Measurements from ENCODE around the gene NUP62CL.
"Not testable (repeated sequence)": the region's sequence is repeated elsewhere in the genome, so short reads cannot be mapped to it uniquely, and the experiment has no call there.

NUP62CL gene

GRCh38 chrX:107205770-107206696 is at the start of gene NUP62CL, which contains the start of gene DNAAF6:
TSS of gene NUP62CL (minus strand) at chrX:107206433. CDS start at chrX:107175146, 31,287 bp downstream.
TSS of gene DNAAF6 (plus strand) at chrX:107206611. CDS start at chrX:107212876, 6,265 bp downstream.
- peak; percentile 13 to 23 (median 16) for DNase-seq (ENCODE audit: low read depth in 2 of 3, low spot score in 2 of 3)

GRCh38 chrX:107228486-107228819 is 22.2 kb upstream of the NUP62CL start:
- no peak for DNase-seq (ENCODE audit: low read depth in 2 of 3, low spot score in 2 of 3)

GRCh38 chrX:107227780-107228485 is 21.7 kb upstream of the NUP62CL start:
- DNase-seq (ENCODE audit: low read depth in 2 of 3, low spot score in 2 of 3) = no peak

- DNase-seq (ENCODE audit: low read depth in 2 of 3, low spot score in 2 of 3) = no peak
Measured at GRCh38 chrX:107226757-107227156, 20.5 kb upstream of the NUP62CL start.

GRCh38 chrX:107213477-107213876 is 7.2 kb upstream of the NUP62CL start:
- no peak for DNase-seq (ENCODE audit: low read depth in 2 of 3, low spot score in 2 of 3)

GRCh38 chrX:107207943-107208342 is 1.7 kb upstream of the NUP62CL start:
- DNase-seq (ENCODE audit: low read depth in 2 of 3, low spot score in 2 of 3) = no peak

- no peak for DNase-seq (ENCODE audit: low read depth in 2 of 3, low spot score in 2 of 3)
Measured at GRCh38 chrX:107207089-107207488, 856 bp upstream of the NUP62CL start.

GRCh38 chrX:107206697-107207065 is 448 bp upstream of the NUP62CL start:
- no peak for DNase-seq (ENCODE audit: low read depth in 2 of 3, low spot score in 2 of 3)

GRCh38 chrX:107204068-107204605 is 2.1 kb downstream of the NUP62CL start:
- no peak for DNase-seq (ENCODE audit: low read depth in 2 of 3, low spot score in 2 of 3)

- no peak for DNase-seq (ENCODE audit: low read depth in 2 of 3, low spot score in 2 of 3)
Measured at GRCh38 chrX:107199491-107199890, 6.7 kb downstream of the NUP62CL start.

- DNase-seq (ENCODE audit: low read depth in 2 of 3, low spot score in 2 of 3) = not testable (repeated sequence)
Measured at GRCh38 chrX:107198074-107198473, 8.2 kb downstream of the NUP62CL start.

- no peak for DNase-seq (ENCODE audit: low read depth in 2 of 3, low spot score in 2 of 3)
Measured at GRCh38 chrX:107197319-107197718, 8.9 kb downstream of the NUP62CL start.

- no peak for DNase-seq (ENCODE audit: low read depth in 2 of 3, low spot score in 2 of 3)
Measured at GRCh38 chrX:107171369-107172102, 34.7 kb downstream of the NUP62CL start.

- DNase-seq (ENCODE audit: low read depth in 2 of 3, low spot score in 2 of 3) = no peak
Measured at GRCh38 chrX:107168712-107169111, 37.5 kb downstream of the NUP62CL start.

GRCh38 chrX:107168257-107168656 is 38.0 kb downstream of the NUP62CL start:
- no peak for DNase-seq (ENCODE audit: low read depth in 2 of 3, low spot score in 2 of 3)

- no peak for DNase-seq (ENCODE audit: low read depth in 2 of 3, low spot score in 2 of 3)
Measured at GRCh38 chrX:107167163-107167921, 38.9 kb downstream of the NUP62CL start.

- not testable (repeated sequence) for DNase-seq (ENCODE audit: low read depth in 2 of 3, low spot score in 2 of 3)
Measured at GRCh38 chrX:107157618-107158017, 48.6 kb downstream of the NUP62CL start.

- not testable (repeated sequence) for DNase-seq (ENCODE audit: low read depth in 2 of 3, low spot score in 2 of 3)
Measured at GRCh38 chrX:107155621-107156430, 50.4 kb downstream of the NUP62CL start.

GRCh38 chrX:107154787-107155620 is 51.2 kb downstream of the NUP62CL start:
- DNase-seq (ENCODE audit: low read depth in 2 of 3, low spot score in 2 of 3) = no peak

Measured in activated CD8-positive, alpha-beta memory T cell treated with anti-CD3 and anti-CD28 coated beads for 48 hours (primary cell).